Erythroblast (primary cell): ENCODE data around the gene PADI4.
A peak's percentile ranks its signal among the peaks of the same experiment; 100 is the strongest.
"Not testable (repeated sequence)": the region's sequence is repeated elsewhere in the genome, so short reads cannot be mapped to it uniquely, and the experiment has no call there.

ENCODE experiments used
- DNase-seq, 2 experiments: peaks; one replicate each; lab custom pipeline; 2025; lab: John Stamatoyannopoulos, UW
- GATA1 ChIP-seq: IDR thresholded peaks from 2 replicates; pipeline ENCODE4 v1.6.1; 2011; ENCODE audit warnings: low read depth, mild to moderate bottlenecking, control low read depth, low read length, moderate library complexity
- POLR2A ChIP-seq: IDR thresholded peaks from 2 replicates; pipeline ENCODE4 v1.6.1; 2011; ENCODE audit warnings: mild to moderate bottlenecking, low read length

The PADI4 gene

DNA sequence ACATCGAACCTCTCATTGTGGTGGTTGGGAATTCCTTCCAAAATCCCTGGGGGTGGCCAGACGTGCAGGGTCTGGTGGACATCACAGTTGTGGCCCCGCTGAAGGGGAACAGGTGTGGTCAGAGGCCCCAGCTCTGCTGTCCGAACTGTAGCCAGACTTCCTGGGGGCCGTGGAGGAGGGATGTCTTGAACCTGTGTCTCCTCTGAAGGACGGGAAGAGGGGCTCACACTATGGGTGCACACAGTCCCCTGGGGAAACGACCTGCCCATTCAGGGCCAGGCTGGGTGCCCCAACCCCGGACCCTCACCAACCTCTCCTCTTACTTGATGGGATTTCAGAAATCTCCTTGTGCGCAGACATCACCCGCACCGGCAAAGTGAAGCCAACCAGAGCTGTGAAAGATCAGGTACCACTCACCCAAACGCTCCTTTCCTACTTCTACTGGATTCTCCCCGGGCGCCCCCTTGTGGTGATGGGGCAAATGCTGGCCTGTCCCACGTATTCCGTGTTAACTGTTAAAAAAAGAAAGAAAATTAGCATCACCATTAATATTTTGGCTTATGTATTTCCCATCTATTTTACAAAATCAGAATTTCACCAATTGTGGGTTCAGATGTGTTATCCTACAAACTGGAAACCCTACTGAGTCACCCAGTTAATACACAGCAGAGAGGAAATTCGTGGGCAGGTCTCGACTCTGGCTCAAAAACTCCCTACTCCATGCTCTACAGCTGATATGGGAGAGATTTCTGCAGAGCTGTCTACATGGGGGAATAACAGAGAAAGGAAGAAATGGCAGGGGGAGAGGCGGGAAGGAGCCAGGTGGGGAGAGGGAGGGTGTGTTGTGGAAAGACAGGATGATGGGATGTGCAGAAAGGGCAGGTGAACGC is 28.1 kb downstream of the PADI4 start:
- DNase-seq = peak; percentile 39 to 68
- no peak for TF ChIP-seq POLR2A
- TF ChIP-seq GATA1 = no peak

DNA sequence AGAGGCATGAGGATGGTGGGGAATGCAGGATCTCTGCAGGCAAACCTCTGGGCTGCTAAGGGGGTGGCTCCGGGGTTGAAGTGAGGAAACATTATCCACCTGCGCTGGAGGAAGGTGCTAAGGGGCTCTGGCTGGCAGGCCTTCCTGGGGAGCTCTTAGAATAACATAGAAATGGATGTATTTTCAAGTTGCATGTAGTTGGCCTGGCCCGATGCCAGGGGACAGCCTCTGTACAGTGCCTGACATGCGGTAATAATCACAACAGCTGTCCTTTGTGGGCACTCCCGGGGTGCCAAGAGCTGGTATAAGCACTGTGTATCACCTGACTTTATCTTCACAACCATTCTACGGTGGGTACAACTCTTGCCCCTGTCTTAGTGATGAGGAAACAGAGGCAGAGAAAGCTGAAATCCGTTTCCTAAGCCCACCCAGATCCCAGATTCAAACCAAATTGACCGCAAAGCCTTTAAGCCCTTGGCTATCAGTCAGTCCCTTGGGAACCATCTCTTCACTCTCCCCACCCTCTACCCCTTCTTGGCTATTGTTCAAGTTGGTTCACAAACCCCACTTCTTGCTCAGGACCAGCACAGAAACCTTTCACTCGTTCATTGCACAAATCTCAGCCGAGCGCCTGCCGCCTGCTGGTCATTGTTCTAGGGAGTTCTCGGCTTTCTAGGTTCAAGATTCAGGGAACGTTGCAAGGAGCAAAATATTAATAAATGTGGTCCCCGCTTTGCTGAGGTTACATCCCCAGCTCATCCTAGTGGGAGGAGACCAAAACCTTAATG is 30.9 kb downstream of the PADI4 start:
- DNase-seq = no peak
- TF ChIP-seq GATA1 (no peak), POLR2A (no peak)

DNA sequence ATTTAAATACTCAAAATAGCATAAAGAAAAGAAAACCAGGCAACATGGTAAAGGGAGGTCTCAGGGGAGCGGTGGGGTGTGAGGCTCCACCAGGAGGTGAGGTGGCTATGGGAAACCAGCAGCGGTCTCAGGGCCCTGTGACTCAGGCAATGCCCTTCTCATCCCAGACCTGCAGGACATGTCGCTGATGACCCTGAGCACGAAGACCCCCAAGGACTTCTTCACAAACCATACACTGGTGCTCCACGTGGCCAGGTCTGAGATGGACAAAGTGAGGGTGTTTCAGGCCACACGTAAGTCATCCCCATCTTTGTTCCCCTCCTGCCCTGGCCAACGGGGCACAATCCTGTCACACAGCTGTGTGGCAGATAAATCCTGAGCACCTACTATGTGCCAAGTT is 31.5 kb downstream of the PADI4 start:
- DNase-seq = no peak
- no peak for TF ChIP-seq GATA1
- TF ChIP-seq POLR2A = no peak

DNA sequence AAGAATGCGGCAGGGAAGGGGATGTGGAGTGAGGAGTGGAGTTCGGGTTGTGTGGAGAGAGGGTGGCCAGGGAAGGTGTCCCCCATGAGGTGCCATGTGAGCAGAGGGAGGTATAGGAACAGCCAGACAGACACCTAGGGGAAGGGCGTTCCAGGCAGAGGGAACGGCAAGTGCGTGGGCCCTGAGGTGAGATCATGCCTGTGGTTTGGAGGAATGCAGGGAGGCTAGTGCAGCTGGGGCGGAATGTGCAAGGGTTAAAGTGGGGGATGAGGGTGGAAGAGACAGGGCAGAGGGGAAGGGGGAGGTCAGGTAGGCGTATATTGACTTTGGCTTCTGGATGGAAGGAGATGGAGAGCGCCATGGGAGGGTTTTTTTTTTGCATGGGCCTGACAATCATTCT is 32.4 kb downstream of the PADI4 start:
- DNase-seq = no peak
- TF ChIP-seq POLR2A = no peak
- TF ChIP-seq GATA1 = no peak

DNA sequence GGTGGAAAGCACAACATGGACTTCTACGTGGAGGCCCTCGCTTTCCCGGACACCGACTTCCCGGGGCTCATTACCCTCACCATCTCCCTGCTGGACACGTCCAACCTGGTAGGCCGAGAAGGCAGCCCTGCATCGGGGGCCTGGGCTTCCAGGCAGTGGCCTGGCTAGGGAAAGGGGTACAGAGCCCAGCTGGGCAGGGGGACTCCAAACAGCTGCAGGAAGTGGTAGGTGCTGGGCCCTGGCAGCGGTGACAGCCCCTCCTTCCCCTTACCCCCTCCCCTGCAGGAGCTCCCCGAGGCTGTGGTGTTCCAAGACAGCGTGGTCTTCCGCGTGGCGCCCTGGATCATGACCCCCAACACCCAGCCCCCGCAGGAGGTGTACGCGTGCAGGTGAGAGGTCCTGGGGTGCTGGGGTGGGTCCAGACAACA is 34.0 kb downstream of the PADI4 start:
- TF ChIP-seq POLR2A (no peak), GATA1 (no peak)
- DNase-seq = no peak

DNA sequence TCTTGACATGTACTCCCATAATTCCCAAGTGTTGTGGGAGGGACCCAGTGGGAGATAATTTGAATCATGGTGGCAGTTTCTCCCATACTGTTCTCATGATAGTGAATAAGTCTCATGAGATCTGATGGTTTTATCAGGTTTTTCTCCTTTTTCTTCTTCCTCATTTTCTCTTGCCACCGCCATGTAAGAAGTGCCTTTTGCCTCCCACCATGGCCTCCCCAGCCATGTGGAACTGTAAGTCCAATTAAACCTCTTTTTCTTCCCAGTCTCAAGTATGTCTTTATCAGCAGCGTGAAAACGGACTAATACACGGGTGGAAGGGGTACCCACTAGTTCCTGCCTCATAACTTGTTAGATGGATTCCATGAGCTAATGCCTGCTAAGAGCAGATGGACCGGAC is 37.5 kb downstream of the PADI4 start:
- DNase-seq = not testable (repeated sequence)

DNA sequence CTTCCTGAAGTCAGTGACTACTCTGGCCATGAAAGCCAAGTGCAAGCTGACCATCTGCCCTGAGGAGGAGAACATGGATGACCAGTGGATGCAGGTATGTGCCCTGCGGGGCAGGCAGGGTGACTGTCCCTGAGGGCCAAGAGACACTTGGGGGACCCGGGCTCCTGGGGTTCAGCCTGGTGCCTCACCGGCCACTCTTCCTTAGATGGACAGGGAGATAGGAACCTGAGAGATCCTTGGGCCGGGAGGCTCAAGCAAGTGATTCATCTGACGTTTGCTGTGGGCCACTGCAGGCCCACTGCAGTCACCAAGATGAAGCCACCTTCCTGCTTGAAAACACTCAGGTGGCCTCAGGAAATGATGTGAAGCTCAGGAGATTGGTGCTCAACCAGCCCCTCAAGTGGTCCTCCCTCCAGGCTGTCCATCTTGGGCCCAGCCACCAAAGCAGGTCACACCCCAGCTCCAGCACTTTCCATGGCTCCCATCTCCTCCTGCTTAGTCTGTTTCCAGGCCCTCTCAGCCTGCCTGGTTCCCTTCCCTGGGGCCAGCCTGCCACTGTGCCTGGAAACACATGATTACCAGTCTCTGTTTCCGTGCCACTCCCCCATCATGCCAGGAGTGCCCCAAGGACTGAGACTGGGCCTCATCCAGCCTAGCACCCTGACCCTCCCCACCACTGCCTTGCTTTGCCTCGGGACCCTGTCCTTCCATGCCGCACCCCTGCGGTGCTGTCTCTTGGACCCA is 38.2 kb downstream of the PADI4 start:
- TF ChIP-seq GATA1 = no peak
- TF ChIP-seq POLR2A = no peak
- DNase-seq = no peak

DNA sequence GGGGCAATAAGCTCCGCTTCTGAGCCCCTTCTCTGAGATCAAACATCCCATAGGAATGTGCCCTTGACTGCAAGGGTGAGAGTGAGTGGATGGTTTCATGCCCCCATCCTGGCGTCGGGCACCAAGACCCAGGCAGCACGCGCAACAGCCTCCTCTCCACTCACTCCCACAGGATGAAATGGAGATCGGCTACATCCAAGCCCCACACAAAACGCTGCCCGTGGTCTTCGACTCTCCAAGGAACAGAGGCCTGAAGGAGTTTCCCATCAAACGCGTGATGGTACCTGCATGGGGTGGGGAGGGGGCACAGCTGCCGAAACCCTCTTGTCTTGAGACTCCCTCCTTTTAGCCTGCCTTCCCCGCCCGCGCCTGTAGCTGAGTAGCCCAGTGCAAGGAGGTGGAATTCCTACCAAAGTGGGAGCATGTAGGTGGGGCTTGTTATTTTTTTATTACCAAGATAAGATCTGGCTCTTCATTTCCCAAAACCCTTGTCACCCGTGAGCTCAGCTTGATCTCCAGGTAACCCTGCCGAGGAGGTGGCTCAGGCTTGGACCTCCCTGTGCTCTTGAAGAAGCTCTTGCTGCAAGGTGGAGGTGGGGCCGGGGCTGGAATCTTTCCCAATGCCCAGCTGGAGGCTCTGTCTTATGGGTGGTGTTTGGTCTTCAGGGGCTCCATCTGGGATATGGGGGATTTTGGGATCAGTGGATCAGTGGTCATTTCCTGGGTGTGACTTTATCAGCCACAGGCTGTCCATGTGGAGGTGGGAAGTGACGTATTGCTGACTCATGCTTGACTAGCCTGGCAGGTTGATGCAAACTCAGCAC is 40.0 kb downstream of the PADI4 start:
- no peak for TF ChIP-seq POLR2A
- no peak for TF ChIP-seq GATA1
- peak in 1 of 2 experiments; percentile 31 for DNase-seq

DNA sequence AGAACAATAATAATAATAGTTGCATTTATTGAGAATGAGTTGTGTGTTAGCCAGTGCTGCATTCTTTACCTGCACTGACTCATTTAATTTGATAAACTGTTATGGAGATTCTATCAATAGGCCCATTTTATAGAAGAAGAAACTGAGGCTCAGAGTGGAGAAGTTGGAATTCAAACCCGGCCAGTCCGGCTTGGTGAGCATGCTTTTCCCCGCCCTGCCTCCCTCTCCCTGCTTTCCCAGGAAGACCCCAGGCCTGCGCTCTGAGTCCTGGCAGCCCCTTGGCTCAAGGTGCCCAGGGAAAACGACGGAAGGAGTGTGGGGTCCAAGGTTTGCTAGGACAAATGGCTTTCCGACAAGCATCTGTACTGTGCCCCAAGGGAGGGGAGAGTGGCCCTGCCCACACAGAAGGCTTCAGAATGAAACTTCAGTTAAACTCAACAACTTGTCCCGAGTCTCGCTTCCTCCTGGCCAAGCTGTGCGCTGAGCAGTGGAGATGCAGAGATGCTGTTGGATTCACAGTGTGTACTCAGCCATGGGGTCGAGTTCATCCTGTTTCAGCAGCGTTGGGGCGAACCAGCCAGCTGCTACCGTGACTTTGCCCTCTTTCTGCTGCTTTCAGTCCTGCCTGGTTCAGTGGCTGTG is 40.7 kb downstream of the PADI4 start:
- no peak for DNase-seq
- TF ChIP-seq POLR2A (no peak), GATA1 (no peak)

DNA sequence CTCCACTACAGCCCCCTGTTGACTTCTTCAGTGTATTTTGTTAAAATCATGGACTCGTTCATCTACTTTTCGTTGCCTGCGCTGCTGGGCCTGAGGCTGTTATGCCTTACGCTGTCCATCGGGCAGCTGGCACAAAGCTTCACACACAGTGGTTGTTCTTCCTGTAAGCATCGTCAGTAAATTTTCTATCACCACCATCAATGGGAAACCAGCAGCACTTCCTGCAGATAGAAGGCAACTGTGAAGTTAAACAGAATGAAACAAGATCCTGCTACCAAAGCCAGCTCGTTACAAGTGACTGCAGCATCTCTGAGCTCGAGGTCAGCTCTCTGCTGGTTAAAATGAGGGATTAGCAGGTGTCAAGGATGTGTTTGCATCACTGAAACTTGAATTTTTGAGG is 42.1 kb downstream of the PADI4 start:
- TF ChIP-seq GATA1 (no peak), POLR2A (no peak)
- no peak for DNase-seq

DNA sequence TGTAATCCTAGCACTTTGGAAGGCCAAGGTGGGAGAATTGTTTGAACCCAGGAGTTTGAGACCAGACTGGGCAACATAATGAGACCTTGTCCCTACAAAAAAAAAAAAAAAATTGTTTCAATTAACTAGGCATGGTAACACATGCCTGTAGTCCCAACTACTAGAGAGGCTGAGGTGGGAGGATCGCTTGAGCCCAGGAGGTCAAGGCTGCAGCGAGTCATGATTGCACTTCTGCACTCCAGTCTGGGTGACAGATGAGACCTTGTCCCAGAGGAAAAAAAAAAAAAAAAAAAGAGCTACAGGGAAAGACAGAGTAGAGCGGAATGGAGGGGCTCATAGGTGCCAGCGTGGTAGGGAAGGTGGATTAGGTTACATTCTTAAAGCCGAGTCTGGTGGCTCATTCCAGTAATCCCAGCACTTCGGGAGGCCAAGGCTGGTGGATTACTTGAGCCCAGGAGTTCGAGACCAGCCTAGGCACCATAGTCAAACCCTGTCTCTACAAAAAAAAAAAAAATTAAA is 43.0 kb downstream of the PADI4 start:
- TF ChIP-seq POLR2A (no peak), GATA1 (no peak)
- no peak for DNase-seq

DNA sequence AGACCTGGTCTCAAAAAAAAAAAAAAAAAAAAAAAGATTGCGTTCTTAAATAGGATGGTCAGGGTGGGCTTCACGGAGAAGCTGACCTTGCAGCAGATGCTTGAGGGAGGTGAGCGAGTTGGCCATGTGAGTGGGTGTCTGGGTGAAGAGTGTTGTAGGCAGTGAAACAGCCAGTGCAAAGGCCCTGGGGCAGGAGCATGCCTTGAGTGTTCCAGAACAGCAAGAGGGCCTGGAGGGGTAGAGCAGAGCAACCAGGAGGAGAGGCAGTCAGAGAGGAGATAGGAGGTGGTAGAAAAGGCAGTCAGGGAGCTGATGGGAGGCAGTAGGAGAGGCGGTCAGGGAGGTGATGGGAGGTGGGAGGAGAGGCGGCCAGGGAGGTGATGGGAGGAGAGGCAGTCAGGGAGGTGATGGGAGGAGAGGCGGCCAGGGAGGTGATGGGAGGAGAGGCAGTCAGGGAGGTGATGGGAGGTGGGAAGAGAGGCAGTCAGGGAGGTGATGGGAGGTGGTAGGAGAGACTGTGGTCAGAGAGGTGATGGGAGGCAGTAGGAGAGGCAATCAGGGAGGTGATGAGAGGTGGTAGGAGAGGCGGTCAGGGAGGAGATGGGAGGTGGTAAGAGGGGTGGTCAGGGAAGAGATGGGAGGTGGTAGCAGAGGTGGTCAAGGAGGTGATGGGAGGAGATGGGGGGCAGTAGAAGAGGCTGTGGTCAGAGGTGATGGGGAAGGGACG is 43.8 kb downstream of the PADI4 start:
- TF ChIP-seq GATA1 (no peak), POLR2A (no peak)
- DNase-seq = no peak
